GM12878 (cell line): ENCODE results near the gene ANP32E.

Experiments
- BCLAF1 ChIP-seq: fragments of 450-650 bp; IDR thresholded peaks from 2 replicates; pipeline ENCODE4 v1.6.1; 2017; ENCODE audit warnings: antibody characterized with exemption, mild to moderate bottlenecking, moderate library complexity
- EP300 ChIP-seq, 2 experiments: fragments of 150-350 bp in 1 of 2; IDR thresholded peaks; 2 replicates each; pipeline ENCODE4 v1.6.1; 2011 to 2012; ENCODE audit warnings: low read depth in 2 of 2, low read length in 2 of 2, borderline replicate concordance in 1 of 2, improper control_type of control experiment in 1 of 2, inconsistent platforms in 1 of 2; ENCODE audit not compliant: control insufficient read depth in 1 of 2
- EZH2 ChIP-seq: IDR thresholded peaks from 2 replicates; pipeline ENCODE4 v1.6.1; 2012; ENCODE audit warnings: low read depth, mild to moderate bottlenecking, control low read depth, inconsistent platforms, low read length, borderline replicate concordance; ENCODE audit not compliant: control insufficient read depth
- FOXK2 ChIP-seq: fragments of 450-650 bp; IDR thresholded peaks from 2 replicates; pipeline ENCODE4 v1.6.1; 2017; ENCODE audit warnings: mild to moderate bottlenecking, moderate library complexity
- KDM1A ChIP-seq: fragments of 200-600 bp; sonication (generic); IDR thresholded peaks from 2 replicates; pipeline ENCODE4 v1.6.1; 2016; ENCODE audit warnings: borderline replicate concordance
- MXI1 ChIP-seq: fragments of 150-350 bp; IDR thresholded peaks from 2 replicates; pipeline ENCODE4 v1.6.1; 2011; ENCODE audit warnings: low read depth, mild to moderate bottlenecking, inconsistent platforms, low read length, improper control_type of control experiment
- PAX5 ChIP-seq: IDR thresholded peaks from 2 replicates; pipeline ENCODE4 v1.6.1; 2011; ENCODE audit warnings: low read depth, low read length, borderline replicate concordance
- RFX5 ChIP-seq: IDR thresholded peaks from 2 replicates; pipeline ENCODE4 v1.6.1; 2011; ENCODE audit warnings: low read depth, low read length, improper control_type of control experiment
- SPI1 ChIP-seq: IDR thresholded peaks from 2 replicates; pipeline ENCODE4 v1.6.1; 2011; ENCODE audit warnings: low read depth, mild to moderate bottlenecking, low read length, moderate library complexity, borderline replicate concordance; ENCODE audit not compliant: insufficient read depth
- TCF7 ChIP-seq: IDR thresholded peaks from 2 replicates; pipeline ENCODE4 v1.6.1; 2014; ENCODE audit warnings: antibody characterized with exemption, borderline replicate concordance

DNA sequence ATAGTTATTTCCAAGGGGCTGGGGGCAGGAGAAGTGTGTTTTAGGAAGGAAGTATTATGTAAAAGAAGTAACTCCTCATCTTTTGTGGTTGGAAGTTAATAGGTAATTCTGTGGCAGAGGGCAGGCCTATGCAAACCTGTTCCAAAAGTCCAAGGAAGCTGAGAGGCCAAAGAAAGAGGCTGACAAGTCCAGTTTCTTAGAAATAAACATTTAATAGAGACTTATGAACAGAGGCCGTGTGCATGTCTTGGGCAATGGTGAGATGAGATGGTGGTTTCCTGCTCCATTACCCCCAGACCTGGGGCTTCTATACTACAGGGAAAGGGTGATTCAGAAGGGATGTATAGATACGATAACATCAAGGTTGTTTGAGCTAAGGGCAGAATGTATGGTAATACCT, 14.0 kb upstream of the ANP32E start:
- no peak for TF ChIP-seq EZH2
- no peak for TF ChIP-seq EP300 (IDR thresholded peaks at IDR 0.05; ENCODE audit: borderline replicate concordance in 1 of 2, control insufficient read depth in 1 of 2, low read depth in 2 of 2, low read length in 2 of 2)
- no peak for TF ChIP-seq FOXK2
- TF ChIP-seq BCLAF1: no peak
- no peak for TF ChIP-seq KDM1A
- TF ChIP-seq PAX5: no peak
- TF ChIP-seq MXI1: no peak
- no peak for TF ChIP-seq RFX5
- TF ChIP-seq SPI1: no peak
- TF ChIP-seq TCF7: no peak
